HG03139 (cell line): ENCODE data around the gene STON2.
"Not testable (repeated sequence)": the region's sequence is repeated elsewhere in the genome, so short reads cannot be mapped to it uniquely, and the experiment has no call there.

Source experiments
- ATAC-seq: cut with Tn5 transposase; IDR thresholded peaks from one replicate; pipeline ENCODE4 v1.9.1; 2021; ENCODE audit not compliant: unreplicated experiment

STON2 gene

DNA sequence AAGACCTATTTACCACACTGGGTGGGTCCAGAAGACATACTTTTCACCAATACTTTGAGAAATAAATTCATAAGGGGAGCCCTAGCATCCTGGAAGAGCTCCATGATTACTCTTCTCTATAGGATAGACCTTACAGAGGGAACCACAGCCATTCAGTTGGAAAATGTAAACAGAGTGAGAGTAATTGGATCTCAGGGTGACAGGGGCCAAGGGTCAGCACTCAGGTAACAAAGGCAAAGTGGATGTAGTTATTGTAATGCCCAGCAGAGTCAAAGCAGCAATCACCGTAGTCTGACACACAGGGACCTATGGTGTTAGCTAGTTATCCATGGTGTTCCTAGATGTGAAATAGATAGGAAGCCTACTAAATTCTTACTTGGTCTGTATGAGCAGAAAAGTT lies 168.6 kb downstream of the STON2 start:
- no peak for ATAC-seq

DNA sequence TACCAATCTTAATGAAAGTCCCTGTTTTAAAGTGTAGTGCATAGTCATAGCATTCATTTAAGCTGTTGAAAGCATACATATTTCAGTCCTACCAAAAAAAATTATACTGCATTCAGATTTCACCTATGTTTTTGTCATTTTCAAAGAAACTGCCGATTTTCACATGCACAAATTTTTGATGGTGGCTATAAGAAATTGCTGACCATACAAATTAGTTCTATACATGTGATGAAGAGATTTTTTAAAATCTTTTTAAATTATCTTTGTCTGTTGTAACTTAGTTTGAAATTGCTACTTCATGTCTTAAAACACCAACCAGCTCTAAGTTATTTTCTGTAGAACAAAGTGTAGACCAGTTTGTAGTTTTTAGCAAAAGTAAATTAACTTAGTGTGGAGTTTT lies 175.9 kb downstream of the STON2 start:
- ATAC-seq, result no peak

DNA sequence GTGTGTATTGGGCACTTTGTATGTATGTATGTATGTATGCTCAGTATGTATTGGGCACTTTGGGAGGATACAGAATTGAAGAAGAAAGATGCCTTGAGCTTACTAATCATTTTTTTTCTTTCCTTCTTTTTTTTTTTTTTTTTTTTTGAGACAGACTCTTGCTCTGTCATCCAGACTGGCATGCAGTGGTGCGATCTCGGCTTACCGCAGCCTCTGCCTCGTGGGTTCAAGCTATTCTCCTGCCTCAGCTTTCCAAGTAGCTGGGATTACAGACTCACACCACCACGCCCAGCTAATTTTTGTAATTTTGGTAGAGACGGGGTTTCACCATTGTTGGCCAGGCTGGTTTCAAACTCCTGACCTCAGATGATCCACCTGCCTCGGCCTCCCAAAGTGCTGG lies 176.3 kb downstream of the STON2 start:
- ATAC-seq, result not testable (repeated sequence)

DNA sequence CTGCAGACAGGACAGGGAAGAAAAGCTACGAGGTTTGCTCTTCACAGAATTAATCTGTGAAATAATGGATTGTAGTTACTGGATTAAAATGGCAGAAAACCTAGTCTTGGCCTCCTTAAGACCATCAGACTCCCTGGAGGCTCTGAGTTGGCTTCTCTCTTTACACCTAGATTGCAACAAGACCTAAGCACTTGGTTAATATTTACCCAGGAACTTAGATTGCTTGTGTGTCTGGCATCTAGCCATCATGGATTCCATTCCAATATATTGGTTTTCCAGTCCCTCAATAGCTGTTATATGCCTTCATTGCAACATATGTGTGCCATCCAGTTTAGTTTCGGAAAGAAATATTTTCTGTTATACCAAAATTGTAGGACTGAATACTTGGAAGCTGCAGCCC lies 177.4 kb downstream of the STON2 start:
- ATAC-seq, result no peak

DNA sequence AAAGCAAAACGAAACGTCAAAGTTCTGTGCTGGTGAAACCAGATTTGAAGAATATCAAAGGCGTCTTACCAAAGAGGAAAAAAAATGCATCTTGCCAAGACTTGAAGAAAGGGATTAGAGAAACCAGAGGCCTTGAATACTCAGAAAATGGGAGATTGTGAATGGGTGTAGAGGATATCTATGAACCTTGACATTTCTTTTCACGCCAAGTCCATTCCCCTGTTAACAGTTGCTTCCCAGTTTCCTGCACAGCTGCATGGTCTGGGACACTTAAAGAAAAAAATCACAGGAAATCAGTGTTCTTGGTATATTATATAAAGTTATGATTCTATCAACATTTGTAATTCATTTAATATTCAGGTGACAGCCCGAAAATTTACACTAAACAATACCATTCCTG lies 178.0 kb downstream of the STON2 start:
- no peak for ATAC-seq

DNA sequence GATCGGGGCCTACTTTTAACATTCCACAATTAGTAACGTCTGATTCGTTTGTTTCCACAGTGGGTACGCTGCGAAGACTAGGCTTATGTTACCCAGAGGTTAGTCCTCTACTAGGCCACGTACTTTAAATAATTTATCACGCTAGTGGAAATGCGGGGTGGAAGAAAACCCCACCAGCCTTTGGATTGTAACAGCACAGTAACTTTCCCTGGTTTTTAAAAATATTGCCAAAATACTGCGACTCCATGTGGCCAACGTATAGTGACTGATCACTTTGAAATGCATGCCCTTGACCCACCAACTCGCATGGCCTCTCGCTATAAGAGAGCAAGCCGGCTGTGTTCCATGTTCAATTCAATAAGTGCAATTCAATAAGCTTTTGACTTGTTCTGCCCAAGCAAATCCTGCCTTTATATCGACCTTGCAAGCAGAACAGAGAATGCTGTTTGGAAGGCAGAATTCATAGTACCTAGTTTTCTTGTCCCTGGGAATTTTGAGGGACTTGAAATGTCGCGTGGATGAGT lies 178.5 kb downstream of the STON2 start:
- no peak for ATAC-seq

DNA sequence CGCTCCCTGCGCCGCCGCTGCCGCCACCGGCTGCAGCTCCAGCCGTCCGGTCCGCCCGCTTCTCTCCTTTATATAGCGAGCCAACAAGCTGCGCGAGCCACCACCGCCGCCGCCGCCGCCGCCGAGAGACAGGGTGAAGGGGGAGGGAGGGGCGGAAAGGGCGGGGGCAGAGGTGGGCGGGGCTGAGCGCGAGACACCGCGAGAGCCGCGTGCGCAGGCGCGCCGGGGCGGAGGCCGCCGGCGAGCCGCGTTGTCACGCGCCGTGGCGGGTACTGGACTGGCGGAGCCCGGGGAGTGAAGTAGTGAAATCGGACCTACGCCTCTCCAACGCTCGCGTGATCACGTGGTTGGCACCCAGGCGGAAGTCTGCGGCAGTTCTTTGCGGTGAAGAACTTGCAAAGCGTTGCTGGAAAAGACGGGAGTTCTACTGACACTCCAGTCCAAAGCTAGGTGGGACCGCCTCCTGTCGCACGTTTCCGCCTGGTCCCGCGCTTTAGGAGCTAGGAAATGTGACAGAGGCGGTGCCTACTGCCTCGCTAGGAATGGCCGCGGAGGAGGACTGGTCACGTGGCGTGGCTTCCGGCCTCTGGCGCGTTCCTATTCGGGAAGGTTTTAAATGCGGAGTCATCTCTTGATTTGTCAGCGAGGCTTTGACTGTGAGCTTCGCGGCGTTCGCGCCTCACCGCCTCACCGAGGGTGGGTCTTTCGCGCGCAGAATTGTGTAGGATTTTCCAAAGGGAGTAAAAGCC lies 179.1 kb downstream of the STON2 start, which contains the start of gene GTF2A1:
Gene GTF2A1, minus strand, starts transcription at position 130 of the 749 bp plus-strand sequence. CDS start 441 bp downstream, outside the sequence.
- ATAC-seq, result peak; percentile 72

DNA sequence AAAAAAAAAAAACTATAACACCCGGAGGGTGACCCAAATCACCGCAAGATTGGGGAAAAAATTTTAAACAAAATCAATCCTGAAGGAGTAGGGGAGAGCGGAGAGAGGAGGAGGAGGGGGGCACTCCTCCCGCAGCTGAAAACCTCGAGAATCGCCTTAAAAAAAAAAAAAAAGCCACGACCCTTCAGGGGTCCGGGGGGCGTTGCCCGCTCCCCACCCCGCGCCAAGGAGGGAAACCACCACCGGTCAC lies 179.6 kb downstream of the STON2 start:
- no peak for ATAC-seq

DNA sequence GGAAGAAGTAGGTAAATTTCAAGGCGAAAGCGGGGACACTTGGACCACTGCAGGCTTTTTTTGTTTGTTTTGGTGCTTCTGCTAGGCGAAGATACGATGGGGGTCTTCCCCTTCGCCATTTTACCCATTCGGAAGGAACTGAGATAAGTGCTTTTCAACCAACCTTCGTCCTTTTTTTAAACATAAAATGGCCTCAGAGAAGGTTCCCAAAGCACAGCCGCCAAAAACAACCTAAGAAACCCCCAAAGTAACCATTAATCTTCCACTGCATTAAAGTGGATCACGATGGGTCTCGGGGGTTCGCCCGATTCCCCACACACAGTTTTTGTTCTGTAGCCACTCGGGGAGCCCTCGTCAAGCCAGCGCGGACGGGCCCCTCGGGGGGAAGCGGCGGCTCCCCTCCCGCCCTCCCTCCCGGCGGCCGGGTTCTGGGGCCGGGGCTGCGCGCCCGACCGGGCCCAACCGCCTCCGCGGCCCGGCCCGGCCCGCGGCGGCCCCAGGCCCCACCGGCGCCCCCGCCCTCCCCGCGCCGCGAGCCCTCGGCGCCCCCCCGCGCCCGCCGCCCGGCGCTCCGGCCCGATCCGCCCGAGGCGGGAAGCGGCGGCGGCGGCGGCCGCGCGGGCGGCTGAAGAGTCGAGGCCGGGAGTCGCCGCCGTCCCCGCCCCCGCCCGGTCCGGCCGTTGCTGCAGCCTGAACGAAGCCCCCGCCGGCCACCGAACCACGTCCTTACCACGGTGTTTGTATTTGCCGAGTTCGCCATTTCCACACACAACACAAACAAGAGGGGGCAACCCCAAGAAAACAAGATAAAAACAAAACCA lies 180.2 kb downstream of the STON2 start:
- ATAC-seq, result no peak

DNA sequence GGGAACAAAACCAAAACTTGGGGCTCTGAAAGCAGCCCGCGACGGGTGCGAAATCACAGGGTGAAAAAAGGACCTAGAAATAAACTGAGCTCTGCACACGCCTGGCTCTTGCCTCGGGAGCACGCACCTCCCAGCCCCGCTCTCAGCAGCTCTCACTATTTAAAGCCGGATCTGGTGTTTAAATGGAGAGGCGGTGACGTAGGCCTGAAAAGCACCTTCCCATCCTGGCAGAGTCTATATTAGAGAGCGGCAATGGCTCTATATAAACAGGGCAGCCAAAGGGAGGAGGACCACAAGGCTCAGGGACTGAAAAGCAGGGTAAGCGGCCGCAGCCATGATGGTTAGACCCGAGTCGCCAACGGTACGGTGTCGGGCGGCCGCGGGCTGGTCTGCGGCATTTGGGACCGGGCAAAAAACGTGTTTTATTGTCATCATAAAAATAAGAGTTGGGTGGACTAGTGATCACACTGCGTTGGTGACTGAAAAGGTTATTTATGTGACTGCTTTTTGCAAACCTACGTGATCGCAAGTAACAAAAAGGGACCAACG lies 180.8 kb downstream of the STON2 start:
- peak; percentile 43 for ATAC-seq

DNA sequence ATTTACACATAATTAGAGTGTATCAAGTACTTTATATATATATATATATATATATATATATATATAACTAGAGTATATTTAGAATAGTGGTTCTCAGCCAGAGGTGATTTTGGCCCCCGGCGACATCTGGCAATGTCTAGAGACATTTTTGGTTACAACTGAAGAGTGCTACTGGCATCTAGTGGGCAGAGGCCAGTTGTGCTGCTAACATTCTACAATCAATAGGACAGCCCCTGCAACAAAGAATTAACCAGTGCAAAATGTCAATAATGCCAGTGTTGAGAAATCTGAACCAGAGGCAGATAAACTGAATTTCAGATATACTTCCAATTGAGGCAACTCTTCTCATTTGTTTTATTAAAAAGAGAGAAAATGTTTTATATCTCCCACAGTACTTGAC lies 188.3 kb downstream of the STON2 start:
- peak; percentile 72 for ATAC-seq
